Mesothelial cell of epicardium (in vitro differentiated cells): ENCODE results near the gene FNDC3A. TPM values are rescaled to one million over a fixed set of nuclear protein-coding genes. Genes with fewer than 3 reads are reported as not detected.
"Not testable (repeated sequence)": the region's sequence is repeated elsewhere in the genome, so short reads cannot be mapped to it uniquely, and the experiment has no call there.

Experiments used
- DNase-seq, 2 experiments: peaks; one replicate each; pipeline ENCODE4 v3.0.0; 2021; ENCODE audit warnings: low spot score in 2 of 2; ENCODE audit not compliant: unreplicated experiment in 2 of 2
- H3K27ac Mint-ChIP-seq: 2 replicates; pipeline ENCODE4 v1.8.0; 2021; ENCODE audit warnings: mixed read lengths
- H3K27me3 Mint-ChIP-seq: 2 replicates; pipeline ENCODE4 v1.8.0; 2021; ENCODE audit warnings: low read depth, mixed read lengths
- H3K36me3 Mint-ChIP-seq: 2 replicates; pipeline ENCODE4 v1.8.0; 2021; ENCODE audit warnings: mixed read lengths
- H3K4me1 Mint-ChIP-seq: 2 replicates; pipeline ENCODE4 v1.8.0; 2021; ENCODE audit warnings: mixed read lengths
- H3K4me3 Mint-ChIP-seq: 2 replicates; pipeline ENCODE4 v1.8.0; 2021; ENCODE audit warnings: mild to moderate bottlenecking, moderate library complexity, mixed read lengths
- H3K9me3 Mint-ChIP-seq: 2 replicates; pipeline ENCODE4 v1.8.0; 2021; ENCODE audit warnings: mixed read lengths
- total RNA-seq: library from RNA; stranded (reverse); gene quantifications from 3 replicates; pipeline ENCODE4 v1.2.1, GENCODE V29; 2021
- TF ChIP-seq, protein P1 (sequence below): fragments of 200-600 bp; sonication (generic); IDR thresholded peaks from one replicate; pipeline ENCODE4 v1.5.0; 2021; ENCODE audit warnings: antibody characterized with exemption; ENCODE audit not compliant: unreplicated experiment

The FNDC3A gene
- total RNA-seq, 1 donor from 2014 or later = 94.1 TPM

DNA sequence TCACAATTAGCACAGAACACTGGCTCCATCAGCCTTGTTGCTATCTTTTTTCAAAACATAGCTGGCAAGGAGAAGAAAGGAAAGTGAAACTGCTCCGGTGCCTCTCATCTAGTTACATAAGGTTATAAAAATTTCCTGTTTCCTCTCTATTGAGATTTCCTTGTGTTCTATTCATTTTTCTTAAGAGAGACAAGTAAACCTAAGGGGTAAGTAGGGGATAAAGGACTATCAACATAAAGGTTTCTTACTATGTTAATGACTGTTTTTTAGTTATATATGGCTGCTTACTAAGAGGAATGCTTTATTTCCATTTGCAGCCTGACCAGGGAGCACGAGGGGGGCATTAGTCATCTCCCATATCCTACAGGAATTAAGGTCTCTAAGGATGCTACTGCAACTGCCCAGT, 171.2 kb downstream of the FNDC3A start:
- Mint-ChIP-seq H3K36me3 (peaks cover 77% of the 10 kb centered on the region), H3K9me3 (peaks cover 46% of the 10 kb centered on the region), H3K27me3 (no peaks in the 10 kb centered on the region), H3K27ac (no peak overlapping the region), H3K4me3 (no peak overlapping the region), H3K4me1 (no peaks in the 10 kb centered on the region)
- DNase-seq = no peak
- TF ChIP-seq, protein P1, sequence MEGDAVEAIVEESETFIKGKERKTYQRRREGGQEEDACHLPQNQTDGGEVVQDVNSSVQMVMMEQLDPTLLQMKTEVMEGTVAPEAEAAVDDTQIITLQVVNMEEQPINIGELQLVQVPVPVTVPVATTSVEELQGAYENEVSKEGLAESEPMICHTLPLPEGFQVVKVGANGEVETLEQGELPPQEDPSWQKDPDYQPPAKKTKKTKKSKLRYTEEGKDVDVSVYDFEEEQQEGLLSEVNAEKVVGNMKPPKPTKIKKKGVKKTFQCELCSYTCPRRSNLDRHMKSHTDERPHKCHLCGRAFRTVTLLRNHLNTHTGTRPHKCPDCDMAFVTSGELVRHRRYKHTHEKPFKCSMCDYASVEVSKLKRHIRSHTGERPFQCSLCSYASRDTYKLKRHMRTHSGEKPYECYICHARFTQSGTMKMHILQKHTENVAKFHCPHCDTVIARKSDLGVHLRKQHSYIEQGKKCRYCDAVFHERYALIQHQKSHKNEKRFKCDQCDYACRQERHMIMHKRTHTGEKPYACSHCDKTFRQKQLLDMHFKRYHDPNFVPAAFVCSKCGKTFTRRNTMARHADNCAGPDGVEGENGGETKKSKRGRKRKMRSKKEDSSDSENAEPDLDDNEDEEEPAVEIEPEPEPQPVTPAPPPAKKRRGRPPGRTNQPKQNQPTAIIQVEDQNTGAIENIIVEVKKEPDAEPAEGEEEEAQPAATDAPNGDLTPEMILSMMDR = no peak

DNA sequence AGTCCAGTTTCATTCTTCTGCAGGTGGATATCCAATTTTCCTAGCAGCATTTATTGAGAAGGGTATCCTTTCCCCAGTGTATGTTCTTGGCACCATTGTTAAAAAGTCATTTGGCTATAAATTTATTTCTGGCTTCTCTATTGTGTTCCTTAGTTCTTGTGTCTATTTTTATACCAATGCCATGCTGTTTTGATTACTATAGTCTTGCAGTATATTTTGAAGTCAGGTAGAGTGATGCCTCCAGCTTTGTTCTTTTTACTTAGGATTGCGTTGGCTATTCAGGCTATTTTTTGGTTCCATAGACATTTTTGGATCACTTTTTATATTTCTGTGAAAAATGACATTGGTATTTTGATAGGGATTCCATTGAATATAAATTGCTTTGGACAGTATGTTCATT, 172.7 kb downstream of the FNDC3A start:
- peaks cover 48% of the 10 kb centered on the region for H3K9me3 Mint-ChIP-seq
- H3K4me3 Mint-ChIP-seq = no peak overlapping the region
- TF ChIP-seq, protein P1 = no peak
- no peak for DNase-seq
- no peaks in the 10 kb centered on the region for H3K4me1 Mint-ChIP-seq
- no peaks in the 10 kb centered on the region for H3K27me3 Mint-ChIP-seq
- peaks cover 73% of the 10 kb centered on the region for H3K36me3 Mint-ChIP-seq
- H3K27ac Mint-ChIP-seq = no peak overlapping the region

DNA sequence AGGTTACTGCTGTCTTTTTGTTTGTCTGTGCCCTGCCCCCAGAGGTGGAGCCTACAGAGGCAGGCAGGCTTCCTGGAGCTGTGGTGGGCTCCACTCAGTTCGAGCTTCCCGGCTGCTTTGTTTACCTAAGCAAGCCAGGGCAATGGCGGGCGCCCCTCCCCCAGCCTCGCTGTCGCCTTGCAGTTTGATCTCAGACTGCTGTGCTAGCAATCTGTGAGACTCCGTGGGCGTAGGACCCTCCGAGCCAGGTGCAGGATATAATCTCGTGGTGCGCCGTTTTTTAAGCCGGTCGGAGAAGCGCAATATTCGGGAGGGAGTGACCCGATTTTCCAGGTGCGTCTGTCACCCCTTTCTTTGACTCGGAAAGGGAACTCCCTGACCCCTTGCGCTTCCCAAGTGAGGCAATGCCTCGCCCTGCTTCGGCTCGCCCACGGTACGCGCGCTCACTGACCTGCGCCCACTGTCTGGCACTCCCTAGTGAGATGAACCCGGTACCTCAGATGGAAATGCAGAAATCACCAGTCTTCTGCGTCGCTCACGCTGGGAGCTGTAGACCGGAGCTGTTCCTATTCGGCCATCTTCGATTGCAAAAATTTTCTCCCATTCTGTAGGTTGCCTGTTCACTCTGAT, 182.4 kb downstream of the FNDC3A start:
- H3K4me1 Mint-ChIP-seq, H3K4me3 Mint-ChIP-seq, H3K27me3 Mint-ChIP-seq, H3K27ac Mint-ChIP-seq, DNase-seq: not testable (repeated sequence)
- Mint-ChIP-seq H3K9me3 (peaks cover 31% of the 10 kb centered on the region), H3K36me3 (peaks cover 53% of the 10 kb centered on the region)

DNA sequence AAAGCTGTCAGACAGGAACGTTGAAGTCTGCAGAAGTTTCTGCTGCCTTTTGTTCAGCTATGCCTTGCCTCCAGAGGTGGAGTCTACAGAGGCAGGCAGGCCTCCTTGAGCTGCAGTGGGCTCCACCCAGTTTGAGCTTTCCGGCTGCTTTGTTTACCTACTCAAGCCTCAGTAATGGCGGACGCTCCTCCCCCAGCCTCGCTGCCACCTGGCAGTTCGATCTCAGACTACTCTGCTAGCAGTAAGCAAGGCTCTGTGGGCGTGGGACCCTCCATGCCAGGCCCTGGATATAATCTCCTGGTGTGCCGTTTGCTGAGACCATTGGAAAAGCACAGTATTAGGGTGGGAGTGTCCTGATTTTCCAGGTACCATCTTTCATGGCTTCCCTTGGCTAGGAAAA, 187.4 kb downstream of the FNDC3A start:
- H3K9me3 Mint-ChIP-seq = peaks cover 47% of the 10 kb centered on the region
- H3K36me3 Mint-ChIP-seq = peaks cover 77% of the 10 kb centered on the region
- not testable (repeated sequence) for DNase-seq, H3K4me3 Mint-ChIP-seq, H3K27ac Mint-ChIP-seq, H3K27me3 Mint-ChIP-seq, H3K4me1 Mint-ChIP-seq

DNA sequence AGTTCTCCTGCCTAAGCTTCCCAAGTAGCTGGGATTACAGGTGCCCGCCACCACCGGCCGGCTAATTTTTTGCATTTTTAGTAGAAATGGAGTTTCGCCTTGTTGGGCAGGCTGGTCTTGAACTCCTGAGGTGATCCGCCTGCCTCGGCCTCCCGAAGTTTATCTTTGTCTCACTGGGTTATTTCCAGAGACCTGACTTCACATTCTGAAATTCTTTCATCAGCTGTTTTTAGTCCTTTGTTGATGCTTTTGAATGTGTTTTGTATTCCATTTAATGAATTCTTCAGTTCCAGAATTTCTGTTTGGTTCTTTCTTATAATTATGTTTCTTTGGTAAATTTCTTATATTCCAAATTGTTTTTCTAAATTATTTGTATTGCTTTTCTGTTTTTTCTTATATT, 189.0 kb downstream of the FNDC3A start:
- Mint-ChIP-seq H3K27ac (no peak overlapping the region), H3K9me3 (peaks cover 41% of the 10 kb centered on the region), H3K36me3 (peaks cover 62% of the 10 kb centered on the region), H3K4me3 (no peak overlapping the region), H3K4me1 (no peaks in the 10 kb centered on the region), H3K27me3 (no peaks in the 10 kb centered on the region)
- DNase-seq = no peak
- TF ChIP-seq, protein P1 = no peak

DNA sequence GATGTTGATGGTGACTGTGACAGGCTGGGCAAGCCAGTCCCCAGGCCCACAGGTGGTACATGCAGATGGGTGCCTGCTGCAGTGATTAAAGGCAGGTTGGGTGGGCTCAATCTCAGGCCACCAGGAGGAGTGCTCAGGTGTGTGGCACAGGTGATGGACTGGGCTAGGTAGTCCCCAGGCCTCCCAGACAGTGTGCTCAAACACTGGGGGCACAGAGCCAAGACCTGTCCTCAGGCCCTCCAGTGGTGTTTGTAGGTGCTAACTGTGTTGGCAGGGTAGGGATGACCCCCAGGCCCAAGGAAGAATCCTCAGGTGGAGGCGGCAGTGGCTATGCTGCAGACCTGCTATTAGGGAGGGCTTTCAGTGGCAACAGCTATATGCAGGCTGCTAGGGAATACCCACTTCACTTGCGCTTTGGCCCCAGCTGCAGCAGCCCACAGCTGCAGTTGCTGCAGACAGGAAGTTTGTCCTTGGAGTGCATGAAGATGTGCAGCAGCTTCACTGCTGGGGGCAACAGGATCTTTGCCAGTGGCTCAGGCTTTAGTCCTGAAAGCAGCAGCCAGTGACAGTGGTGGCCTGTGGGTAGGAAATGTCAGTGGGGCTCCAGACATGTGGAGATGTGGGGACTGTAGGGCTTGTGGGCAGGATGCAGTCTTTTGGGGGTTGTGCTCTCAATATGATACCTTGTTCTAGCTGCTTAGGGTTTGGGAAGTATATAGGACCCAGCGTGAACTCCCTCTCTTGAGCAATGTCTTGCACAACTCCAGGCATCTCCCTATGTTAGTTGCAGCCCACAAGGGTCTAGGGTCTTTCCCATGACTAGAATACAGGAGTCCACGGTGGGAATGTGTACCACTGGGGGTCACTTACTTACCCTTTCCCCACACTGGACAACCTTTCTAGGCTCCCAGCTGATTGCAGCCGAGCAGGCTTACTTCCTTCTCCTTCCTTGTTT, 190.4 kb downstream of the FNDC3A start:
- H3K9me3 Mint-ChIP-seq = peaks cover 32% of the 10 kb centered on the region
- DNase-seq = no peak
- H3K36me3 Mint-ChIP-seq = peaks cover 50% of the 10 kb centered on the region
- no peaks in the 10 kb centered on the region for H3K27me3 Mint-ChIP-seq
- TF ChIP-seq, protein P1 = no peak
- no peak overlapping the region for H3K4me3 Mint-ChIP-seq
- no peaks in the 10 kb centered on the region for H3K4me1 Mint-ChIP-seq
- H3K27ac Mint-ChIP-seq = no peak overlapping the region
